Stimulated activated CD4-positive, alpha-beta T cell treated with anti-CD3 and anti-CD28 coated beads, Interleukin-12 subunit alpha, Interleukin-12 subunit beta, amount 100 ng/mL, for 4 hours (primary cell): Measurements from ENCODE around the gene DNAH17.

Experiments used
- DNase-seq: peaks from one replicate; pipeline ENCODE4 v3.0.0-alpha.2; 2020

DNAH17 gene

DNA sequence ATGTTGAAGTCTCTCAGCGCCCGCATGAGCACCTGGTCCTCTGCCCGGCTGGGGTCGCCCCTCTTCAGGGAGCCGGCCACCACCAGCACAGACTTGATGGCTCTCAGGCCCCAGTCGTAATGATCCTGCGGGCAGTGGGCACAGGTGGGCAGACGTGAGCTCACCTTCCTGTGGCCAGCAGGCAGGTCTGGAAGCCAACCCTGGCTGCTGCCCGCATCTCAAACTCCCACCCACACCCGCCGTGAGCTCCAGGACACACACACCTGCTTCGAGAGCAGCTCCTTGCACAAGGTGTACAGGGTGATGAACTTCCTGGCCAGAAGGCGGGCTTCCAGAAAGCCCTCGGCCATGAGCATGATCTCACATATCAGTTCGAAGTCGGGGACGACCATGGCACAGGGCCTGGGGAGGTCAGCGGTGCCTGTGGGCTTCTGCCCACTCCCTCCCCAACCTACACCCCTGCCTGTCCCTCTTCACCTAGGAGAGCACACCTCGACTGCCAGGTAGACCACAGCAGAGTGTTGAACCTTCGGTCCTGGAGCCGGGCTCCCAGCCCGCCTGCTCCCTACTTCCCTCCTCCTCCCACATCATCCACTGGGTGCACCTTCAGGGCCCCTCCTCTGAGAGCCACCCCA, 82.4 kb downstream of the DNAH17 start:
- DNase-seq, result no peak

DNA sequence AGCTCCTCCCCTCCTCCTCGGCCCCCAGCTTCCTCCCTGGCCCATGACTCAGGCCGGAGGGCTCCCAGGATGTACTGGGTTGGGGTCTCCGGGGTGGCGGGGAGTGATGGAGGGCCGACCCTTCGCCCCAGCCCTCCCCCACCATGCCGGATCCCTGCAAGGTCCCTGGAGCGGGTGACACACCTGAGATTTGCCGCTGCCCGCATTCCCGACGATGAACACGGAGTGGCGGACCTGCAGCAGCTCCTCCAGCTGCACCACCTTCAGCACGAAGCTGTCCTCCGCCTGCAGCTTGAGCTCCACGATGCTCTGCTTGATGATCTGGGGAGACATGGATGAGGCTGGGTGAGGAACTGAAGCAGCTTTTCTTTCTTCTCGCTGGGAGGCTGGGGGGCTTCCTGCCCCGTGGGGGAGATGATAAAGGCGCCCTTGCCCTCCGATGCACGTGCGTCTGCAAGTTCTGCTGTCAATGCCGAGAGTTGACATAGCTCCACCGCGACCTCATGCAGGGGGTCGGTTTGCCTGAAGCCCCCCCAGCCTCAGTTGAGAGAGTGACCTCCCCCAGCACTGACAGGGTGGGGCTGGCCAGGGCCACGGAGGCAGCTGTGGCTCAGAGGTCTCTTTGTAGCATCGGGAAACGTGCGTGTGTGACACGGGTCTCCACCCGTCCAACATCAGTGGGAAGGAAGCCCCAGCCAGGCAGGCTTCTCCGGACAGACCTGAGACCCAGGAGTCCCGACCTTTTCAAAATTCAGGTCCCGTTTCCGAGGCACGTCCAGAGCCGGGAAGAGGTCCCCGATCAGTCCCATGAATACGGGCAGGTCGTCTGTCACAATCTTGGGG, 83.1 kb downstream of the DNAH17 start:
- no peak for DNase-seq

DNA sequence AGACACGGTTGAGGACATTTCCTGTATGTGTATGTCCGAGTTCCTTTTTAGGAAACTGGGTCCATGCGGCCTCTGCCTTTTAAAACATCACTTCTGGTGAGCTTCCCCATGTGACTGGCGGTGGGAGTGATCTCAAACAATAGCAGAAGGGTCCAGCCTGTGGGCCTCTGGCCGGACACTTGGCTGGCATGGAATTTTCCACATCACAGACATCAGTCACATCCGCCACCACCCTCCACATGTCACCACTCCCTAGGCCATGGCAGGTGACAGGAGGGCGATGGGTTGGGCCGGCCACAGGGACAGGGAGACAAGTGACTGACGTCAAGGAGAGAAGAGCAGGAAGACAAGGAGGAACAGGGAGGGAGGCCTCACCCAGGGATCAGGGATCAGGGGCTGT, 83.7 kb downstream of the DNAH17 start:
- DNase-seq, result no peak

DNA sequence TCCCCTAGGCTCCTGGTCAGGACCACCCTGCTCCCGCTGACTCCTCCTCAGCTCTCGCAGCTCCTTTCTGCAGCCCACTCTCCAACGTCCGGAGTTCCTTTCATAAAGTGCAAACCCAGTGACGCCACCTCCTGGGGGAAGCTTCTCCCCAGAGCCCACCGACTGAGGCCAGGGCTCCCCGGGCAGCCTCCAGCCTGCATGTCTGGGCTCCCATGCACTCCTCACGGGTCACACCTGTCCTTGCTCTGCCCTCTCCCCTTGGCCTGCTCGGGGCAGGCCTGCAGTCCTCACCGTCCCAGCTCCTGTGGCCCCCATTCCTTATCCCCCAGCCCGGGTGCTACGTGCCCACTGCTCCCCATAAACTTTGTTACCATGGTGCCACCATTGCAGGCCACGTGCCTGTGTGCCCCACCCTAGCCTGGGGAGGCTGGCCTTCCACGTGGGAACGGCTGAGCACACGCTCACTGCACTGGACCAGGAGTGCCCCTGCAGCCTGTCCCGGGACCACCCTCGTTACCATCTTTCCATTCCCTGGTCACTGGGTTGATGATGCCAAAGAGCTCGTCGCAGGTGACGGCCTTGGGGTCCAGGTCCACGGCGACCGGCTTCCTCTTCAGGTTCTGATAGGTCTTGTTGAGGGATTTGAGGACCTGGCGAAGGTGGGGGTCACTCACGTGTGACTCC, 84.9 kb downstream of the DNAH17 start:
- no peak for DNase-seq

DNA sequence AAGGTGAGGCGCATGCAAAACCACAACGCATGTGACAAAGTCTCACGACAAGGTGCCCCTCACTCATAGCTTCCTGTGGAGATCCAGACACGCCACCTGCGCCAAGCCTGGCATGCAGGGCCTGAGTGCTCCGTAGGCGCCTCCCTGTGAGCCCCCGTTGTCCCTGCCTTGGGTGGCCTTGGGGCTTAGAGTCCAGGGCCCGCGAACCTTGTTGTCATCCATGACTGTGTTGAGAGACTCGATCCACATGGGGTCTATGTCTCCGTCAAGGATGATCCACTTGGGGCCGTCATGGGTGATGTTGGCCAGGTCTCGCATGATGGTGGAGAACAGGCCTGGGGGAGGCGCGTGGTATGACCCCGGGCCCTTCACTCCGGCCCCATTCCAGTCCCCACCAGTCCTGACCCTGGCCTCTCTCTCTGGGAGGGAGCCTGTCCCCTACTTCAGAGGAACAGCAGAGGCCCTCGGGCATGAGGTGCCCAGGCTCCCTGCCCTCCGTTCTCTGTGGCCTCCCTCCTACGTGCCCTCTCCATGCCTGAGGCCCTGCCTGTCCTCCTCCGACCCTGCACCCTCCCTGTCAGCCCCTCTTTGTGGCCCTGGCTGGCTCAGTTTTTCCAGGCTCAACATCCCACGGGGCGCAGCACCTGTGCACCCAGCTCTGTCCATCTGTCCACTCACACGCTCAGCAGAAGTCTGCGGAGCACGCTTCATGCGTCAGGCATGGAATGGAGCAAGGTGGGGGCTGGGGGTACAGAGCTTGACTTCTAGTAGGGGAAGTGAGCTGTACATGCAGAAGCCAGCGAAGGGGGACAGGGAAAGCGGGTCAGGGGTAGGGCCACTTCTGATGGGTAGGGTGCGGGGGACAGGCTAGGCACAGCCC, 85.7 kb downstream of the DNAH17 start:
- DNase-seq, result no peak

DNA sequence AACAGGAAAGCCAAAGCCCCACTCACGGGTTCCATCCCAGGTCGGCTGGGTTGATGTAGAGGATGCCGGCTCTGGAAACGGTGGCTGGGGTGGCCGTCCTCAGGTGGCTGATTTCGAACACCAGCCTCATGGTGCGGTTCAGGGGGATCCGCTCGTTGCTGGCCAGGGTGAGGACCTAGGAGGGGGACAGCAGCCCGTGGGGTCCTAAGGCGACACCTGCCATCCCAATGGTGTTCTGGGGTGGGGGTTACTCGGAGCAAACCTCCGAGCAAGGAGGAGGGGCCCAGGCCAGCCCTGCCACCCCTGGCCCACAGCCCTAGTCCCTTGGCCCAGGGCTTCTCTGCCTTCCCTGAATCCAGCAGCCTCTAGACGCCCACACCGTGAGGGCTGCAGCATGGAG, 86.5 kb downstream of the DNAH17 start:
- no peak for DNase-seq

DNA sequence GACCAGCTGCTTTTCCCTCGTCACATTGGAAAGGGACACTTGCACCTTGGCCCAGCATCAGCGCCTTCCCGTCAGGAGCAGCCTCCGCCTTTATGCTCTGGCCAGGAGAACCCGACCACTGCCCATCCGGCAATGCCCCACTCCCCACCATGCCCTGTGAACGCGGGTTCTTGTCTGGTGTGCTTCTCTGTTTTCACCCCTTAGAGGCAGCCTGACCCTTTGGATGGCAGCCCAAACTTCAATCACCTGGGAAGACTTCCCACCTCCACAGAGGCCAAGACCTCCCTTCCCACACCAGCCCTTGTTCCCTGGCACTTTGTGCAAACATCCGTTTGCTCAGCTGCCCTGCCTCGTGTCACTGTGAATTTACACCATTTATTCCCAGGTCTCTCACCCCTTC, 87.0 kb downstream of the DNAH17 start:
- DNase-seq, result no peak

DNA sequence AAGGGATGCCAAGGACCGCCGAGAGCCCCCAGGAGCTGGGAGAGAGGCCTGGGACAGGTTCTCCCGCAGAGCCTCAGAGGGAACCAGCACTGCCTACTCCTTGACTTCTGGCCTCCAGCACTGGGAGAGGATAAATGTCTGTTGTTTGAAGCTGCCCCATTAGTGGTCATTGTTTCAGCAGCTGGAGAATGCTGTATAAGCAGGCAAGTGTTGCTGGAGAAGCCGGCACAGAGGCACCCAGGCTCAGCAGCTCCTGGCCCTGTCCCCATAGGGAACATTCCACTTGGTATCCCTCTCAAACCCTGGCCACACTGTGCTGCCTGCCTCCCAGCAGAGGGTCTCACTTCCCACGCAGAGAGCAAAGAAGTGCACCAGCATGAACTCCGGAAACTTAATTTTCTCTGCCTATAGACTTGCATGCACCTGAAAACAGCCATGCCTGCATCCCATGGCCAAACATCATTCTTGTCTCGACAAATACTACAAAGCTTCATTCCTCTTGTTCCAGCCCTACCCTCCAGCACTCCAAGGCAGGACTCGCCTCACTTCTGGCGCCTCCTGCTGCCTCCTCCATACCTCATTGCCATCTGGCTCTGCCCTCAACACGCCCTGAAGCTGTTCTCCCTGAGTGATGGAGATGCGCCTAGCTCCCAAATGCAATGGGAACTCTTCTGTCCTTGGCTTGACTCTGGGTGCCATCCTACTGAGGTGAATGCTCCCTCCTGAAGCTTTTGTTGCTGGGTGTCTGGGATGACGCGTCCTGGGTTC, 88.1 kb downstream of the DNAH17 start:
- no peak for DNase-seq

DNA sequence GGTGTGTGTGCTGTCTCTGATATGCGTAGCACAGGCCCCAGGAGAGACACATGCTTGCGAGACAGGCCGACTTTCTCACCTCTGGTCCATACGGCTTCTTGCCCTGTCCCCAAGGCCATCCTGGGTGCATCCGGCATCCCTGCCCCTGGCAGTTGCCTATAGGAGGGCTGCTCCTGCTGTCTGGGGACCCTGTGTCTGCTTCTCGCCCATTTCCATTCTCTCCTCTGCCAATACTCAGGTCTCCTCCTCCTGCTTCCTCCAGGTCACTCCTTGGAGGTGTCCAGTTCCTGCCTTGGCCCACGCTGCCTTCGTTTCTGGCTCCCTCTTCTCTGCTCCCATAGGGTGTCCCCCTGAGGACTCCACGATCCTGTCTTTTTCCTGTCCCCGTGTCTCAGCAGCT, 89.0 kb downstream of the DNAH17 start:
- no peak for DNase-seq

DNA sequence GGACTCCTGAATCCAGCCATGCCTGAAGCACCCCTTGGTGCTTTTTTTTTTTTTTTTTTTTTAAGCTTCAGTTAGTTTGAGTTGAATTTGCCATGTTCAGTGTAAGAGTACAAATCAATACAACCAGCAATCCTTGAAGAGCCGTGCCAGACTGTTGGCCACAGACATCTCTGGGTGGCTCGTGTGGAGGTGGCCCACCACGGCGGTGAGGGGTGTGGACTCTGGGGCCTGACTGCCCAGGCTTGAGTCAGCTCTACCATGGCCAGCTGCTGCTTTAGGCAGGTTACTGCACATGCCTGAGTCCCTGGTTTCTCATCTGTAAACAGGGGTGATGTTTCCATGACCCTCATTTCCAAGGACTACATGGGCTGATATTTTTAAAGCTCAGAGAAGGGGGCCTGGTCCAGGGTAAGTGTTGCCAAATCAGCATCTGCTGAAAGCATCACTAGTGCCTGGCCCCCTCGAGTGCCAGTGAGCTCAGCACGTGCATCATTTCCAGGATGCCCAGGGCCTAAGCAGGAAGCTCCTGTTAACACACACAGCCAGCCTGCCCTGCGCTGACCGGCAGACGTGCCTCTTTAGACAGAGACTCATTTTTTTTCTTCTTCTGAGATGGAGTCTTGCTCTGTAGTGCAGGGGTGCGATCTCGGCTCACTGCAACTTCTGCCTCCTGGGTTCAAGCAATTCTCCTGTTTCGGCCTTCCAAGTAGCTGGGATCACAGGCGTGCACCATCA, 90.1 kb downstream of the DNAH17 start:
- DNase-seq, result no peak

DNA sequence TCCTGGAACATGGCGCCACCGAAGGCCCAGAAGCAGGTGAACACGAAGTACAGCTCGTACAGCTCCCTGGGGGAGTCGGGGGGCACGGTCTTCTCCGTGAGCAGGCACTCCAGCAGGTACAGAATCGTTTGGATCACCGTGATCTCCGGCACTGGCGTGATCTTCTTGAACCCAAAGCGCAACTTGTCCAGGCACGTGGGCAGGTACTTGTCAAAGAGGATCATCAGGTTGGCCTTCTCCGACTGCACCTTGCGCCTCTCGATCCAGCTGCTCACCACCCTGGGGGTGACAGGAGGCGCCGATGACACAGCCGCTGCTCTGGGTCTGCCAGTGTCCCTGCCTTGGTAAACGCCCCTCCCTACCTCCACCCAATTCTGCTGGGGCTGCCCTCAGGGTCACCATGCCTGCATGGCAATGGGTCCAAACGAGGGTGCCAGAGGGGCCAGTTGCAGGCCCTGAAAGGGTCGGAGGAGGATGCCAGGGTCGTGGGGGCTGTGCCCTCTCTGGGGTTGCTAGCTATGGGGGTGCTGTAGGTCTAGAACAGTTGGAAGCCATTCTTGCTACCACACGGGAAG, 90.9 kb downstream of the DNAH17 start:
- no peak for DNase-seq

DNA sequence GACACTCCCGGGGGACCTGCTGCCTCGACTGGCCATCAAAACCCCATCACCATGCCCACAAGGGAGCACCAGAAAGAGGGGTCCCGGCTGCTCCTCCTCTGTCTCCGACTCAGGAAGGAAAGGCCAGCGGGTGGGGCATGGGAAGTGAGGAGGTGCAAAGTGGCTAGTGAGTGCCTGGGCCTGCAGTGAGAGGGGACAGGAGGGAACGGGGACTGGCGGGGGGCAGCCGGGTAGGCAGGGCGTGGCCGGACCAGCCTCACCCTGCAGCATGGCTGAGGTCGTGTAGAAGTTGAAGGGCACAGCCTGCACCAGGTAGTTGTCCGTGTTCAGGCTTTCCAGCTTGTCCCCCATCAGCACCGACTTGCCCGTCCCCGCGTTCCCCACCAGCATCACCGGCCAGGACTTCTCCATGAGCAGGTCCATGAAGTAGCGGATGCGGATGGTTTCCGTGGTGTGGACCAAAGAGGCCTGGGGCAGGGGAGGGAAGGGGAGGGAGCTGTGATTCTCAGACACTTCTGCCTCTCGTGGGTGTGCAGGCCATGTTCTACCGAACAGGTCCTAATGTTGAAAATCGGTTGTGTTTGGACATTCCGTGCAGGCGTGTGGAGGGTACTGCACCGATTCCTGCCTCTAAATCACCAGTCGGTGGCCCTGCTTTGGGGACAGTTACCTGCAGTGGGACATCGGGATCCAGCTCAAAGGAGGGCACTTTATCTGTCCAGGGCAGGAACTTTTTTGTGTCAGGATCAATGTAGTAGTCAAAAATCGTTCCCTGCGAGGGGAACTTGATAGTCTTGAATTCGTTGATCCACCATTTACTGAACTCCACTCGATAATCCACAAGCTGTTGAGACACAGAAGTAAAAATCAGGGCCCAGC, 91.7 kb downstream of the DNAH17 start:
- DNase-seq, result no peak

DNA sequence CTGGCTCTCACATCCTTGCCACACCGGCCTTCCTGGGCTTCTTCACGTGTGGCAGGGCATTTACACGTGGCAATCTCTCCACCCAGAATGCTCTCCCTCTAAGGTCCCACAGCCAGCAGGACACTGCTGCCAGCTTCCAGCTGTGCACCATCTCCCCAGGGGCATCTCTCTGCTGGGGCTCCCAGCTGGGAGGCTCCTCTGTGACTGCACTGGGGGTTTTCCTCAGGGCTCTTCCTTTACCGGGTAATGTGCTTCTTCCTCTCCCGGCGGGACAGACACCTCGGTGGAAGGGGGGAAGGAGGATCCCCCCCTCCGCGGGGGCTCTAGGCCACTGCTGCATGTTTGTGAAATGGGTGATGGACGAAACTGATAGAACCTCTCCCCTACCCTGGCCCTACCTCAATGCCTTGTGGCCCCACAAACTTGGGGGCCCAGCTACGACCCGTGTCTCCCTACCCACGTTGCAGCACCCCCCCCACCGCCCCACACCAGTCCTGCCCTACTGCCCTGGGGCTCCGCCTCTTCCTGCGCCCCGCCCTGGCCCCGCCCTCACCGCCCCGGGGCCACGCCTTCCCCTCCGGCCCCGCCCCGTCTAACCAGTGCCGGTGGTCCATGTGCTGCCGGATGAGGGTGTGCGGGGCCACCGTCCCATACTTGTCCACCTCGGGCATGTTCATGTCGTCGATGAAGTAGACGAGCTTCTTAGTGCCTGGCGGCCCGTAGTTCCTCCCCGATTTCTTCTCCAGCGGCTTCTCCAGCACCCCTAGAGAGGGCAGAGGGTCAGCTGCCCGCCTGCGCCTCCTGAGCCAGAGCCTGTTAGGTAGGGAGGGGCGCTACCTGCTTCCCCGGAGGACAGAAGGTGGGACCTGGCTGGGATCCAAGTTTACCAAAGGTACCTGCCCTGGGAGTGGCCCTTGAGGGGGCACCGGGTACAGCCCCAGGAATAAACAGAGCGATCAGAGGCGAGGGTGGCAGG, 92.6 kb downstream of the DNAH17 start:
- DNase-seq, result peak; percentile 62

DNA sequence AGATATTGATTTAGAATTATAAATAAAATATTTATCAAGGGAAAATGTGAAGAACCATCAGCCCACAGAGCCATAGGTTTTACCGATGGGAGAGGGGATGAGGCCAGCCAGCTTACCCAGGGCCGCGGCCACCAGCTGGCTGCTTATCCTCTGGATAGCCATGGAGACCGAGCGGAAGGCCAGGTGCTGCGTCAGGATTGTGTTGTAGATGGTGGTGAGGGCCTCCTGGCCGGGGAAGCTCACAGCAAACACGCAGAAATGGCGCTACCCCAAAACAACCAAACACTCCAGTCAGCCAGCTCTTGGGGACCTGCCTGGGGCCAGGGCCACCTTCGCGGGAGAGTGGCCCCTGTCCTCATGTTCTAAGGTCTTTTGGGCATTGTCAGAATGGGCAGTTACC, 97.8 kb downstream of the DNAH17 start:
- no peak for DNase-seq

DNA sequence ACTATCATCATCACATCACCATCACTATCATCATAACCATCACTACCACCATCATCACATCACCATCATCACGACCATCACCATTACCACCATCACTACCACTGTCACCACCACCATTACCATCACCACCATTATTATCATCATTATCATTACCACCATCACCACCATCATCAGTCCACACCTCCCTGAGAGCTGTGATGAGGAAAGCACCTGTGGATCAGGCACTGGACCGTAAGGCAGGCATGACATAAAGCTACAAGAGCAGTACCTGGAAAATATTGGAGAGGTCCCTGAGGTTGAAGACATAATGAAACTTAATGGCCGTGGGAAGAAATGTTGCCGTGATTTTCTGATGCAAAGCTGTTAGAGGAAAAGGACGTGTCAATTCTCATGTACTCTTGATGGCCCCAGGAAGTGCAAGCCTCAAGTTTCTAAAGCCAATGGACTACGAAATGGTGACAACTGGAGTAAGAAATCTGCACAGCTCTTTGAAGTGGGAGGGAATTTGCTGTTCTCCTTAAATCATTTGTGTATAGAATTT, 98.4 kb downstream of the DNAH17 start:
- DNase-seq, result no peak

DNA sequence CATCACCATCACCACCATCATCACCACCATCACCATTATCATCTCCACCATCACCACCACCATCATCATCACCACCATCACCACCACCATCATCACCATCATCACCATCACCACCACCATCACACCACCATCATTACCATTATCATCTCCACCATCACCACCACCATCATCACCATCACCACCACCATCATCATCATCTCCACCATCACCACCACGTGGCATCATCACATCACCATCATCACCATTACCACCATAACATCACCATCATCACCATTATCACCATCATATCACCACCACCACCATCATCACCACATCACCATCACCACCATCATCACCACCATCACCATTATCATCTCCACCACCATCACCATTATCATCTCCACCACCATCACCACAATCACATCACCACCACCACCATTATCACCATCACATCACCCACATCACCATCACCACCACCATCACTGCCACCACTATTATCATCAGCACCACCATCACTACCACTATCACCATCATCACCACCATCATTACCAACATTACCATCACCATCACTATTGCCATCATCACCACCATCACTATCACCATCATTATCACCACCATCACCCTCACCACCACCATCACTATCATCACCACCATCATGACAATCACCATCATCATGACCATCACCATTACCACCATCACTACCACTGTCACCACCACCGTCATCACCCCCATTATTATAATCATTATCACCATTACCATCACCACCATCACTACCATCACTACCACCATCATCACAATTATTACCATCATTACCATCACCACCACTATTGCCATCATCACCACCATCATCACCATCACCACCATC, 99.1 kb downstream of the DNAH17 start:
- no peak for DNase-seq

DNA sequence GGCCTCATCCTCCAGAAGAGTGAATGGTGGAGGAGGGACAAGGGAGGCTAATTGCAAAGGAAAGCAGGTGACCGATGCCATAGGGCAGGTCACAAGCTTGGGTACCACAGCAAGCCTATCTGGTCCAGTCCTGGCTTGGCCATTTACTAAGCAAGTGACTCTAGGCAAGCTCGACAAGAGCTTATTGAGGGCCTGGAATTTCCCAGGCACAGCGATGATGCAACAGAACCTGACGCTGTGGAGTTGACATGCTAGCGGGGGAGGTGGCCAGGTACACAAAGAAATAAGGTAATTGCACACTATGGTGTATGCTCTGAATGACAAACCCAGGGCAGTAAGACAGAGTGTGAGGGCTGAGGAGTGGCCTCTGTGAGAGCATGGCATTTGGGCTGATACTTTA, 100.2 kb downstream of the DNAH17 start:
- DNase-seq, result no peak

DNA sequence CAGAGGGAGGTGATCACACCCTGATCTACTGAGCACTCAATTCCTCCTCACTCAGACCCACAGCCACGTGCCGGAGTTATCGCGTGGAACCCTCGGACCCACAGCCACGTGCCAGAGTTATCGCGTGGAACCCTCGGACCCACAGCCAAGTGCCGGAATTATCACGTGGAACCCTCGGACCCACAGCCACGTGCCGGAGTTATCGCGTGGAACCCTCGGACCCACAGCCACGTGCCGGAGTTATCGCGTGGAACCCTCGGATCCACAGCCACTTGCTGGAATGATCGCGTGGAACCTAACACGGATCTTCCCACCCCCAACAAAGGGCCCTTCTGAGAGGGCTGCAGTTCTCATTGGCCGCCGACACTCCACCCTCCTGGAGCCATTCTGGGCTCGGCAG, 101.0 kb downstream of the DNAH17 start:
- DNase-seq, result no peak
